Stimulated activated CD8-positive, alpha-beta memory T cell treated with anti-CD3 and anti-CD28 coated beads, Interleukin-7, amount 100 ng/mL, for 48 hours (primary cell): Measurements from ENCODE around the gene TSPO.
A peak's percentile ranks its signal among the peaks of the same experiment; 100 is the strongest.

ENCODE experiments used
- DNase-seq, 2 donors: peaks; one replicate each; pipeline ENCODE4 v3.0.0-alpha.2; 2020; ENCODE audit warnings: low read depth in 1 of 2; ENCODE audit errors: extremely low read depth in 1 of 2

The TSPO gene

DNA sequence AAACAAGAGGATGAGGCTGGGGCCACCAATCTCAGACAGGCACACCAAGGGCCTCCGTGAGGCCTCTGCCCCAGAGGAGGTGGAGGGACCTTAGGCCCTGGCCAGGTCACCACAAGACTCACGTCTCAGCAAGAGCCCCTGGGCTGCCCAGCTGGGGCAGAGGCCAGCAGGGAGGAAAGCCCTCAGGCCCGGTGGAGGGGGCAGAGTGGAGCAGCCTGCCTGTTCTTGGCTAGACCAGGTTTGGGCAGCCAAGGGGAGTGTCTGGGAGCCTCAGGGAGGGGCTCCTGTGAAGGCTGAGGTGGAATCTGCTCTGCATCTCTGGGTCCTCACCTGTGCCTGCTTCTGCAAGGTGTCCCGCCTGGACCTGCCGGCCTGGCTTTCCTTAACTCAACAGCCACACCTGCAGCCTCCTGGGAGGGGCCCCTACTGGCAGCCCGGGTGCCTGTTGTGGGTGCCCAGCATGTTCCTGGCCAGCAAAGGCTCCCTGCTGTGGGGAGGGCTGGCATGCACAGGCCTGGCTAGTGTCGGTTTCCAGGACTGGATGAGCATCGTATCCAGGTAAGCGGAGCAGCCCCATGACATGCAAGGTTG lies 23.7 kb downstream of the TSPO start:
- no peak for DNase-seq

DNA sequence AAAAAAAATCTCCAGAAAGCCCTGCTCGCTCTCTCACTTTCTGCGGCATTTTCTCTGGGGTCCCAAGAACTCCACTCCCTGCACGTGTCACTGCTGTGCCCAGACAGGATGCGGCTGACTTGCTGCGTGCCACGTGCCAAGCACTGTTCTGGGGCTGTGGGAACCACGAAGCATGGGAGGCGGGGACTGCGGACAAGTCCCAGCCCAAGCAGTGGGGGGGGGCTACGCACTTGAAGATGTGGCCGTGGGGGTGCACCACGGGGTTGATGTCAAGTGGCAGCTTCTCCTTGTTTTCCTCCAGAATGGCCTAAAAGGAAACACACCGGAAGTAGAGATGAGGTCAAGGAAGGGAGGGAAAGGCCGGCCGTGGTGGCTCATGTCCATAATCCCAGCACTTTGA lies 24.7 kb downstream of the TSPO start:
- DNase-seq = no peak

DNA sequence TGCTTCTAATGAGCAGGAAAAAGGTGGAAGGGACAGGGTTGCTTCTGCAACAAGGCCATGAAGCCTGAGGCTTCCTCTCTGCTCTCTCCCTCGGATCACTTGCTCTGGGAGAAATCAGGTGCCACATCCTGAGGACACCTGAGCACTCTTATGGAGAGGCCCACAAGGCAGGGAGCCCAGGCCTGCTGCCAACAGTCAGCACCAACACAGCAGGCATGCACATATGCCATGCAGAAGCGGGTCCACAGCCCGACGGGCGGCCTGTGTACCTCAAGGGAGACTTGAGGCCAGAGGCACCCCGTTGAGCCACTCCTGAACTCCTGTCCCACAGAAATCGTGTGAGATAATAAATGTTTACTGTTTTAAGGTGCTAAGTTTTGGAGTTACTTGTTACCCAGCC lies 26.1 kb downstream of the TSPO start:
- DNase-seq = no peak

DNA sequence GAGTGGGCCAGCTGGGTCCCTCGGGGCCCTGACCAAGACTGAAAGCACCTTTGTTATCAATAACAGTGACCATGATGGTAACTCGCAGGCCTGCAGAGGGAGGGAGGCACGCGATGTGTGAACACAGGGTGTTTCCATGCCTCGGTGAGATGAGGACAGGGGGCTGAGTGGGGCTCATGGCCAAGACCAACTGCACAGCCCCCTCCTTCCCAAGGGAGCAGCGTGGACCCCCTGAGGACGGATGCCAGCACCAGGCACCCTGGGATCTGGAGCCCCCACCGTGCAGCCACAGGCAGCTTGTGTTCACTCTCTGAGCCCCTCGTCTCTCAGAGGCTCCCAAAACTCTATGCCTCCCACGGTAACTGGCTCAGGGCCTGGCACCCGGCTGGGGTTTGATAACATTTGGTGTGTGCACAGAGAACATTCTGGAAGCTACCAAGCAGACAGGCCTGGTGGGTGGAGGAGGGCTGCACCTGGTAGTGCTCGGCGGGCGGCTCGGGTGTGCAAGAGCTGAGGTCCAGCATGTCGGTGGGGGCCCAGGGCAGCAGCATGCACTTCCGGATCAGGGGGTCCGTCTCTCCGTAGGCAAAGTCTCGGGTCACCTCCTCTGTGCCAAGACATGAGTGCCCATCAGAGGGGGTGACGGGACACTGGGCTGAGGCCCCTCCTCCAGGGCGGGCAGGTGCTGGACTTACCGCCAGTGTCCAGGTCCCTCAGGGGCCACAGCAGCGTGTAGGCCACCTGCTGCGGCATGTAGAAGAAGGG lies 28.0 kb downstream of the TSPO start:
- no peak for DNase-seq

DNA sequence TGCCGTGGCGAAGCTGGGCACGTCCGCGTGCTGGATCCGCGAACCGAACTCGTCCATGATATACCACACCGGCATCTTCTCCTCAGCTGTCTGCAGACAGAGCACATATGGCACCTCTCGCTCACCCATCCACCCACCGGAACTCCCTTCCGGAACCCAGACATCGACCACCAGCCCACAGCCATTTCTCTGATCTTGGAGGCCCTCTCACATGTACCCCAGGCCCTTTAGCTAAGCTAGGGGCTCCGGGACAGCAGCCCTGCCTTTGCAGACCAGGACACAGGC lies 28.5 kb downstream of the TSPO start:
- DNase-seq = no peak

DNA sequence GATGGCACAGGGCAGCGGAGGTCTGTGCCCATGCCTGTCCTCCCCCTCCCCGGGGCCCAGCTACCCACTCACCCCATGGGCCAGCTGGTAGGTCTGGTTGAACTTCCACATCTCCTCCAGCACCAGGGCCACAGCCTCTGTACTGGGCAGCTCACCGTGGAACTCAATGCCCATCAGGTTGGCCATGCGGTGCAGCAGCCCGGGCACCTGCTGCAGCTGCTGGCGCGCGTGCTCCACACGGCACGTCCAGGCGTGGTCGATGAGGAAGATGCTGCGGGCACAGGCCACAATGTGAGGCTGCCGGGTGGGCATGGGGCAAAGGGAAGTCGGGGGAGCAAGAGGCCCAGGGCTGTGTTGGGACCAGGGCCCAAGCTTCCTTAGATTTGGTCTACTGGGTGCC lies 29.3 kb downstream of the TSPO start:
- DNase-seq = no peak

DNA sequence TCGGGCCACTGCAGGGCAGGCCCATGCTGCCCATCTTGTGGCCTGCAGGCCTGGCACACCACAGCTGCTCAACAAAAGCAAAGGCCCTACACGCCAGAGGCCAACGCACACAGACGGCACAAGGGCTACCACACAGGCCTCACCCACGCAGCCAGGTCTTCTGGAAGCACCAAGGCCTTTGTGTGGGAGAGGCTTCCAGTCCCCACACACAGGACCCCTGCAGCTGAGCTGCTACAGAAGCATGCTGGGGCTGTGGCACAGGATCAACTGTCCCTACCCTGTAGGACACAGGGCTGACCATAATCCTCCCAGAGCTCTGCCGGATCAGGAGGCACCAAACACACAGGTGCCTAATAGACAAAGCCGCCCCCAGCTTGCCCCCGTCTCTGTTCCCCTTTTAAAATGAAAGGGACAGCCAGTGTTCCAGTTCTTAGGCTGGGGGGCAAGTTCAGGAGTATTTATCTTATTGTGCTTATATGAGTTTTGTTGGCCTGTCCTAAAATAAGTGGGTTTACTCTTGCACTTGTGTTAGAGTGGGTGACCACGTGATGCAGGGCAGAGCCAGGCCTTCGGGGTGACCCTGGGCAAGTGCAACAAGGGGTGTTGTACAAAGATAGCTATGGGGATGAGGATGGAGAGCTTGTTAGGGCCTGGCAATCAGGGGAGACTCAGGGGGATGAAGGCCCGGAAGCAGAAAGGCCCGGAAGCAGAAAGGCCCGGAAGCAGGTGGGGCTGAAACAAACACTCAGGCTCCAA lies 30.1 kb downstream of the TSPO start:
- DNase-seq = no peak

DNA sequence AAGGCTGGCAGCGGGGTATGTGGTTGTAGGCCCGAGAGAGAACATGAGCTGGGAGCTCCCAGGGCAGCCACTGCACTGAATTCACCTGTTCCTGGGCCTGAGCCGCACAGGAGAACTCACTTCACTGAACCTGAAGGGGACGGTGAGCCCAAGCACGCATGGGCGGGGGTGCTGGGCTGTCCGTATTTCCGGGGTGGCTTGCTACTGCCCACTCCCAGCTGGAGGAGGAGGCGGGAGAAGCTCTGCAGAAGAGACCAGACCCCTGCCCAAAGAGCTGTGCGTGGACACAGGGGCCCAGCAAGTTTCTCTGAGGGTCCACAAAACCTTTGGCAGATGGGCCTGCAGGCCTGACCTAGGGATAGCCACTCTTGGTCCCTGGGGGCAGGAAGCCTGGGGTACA lies 30.8 kb downstream of the TSPO start:
- DNase-seq = no peak

DNA sequence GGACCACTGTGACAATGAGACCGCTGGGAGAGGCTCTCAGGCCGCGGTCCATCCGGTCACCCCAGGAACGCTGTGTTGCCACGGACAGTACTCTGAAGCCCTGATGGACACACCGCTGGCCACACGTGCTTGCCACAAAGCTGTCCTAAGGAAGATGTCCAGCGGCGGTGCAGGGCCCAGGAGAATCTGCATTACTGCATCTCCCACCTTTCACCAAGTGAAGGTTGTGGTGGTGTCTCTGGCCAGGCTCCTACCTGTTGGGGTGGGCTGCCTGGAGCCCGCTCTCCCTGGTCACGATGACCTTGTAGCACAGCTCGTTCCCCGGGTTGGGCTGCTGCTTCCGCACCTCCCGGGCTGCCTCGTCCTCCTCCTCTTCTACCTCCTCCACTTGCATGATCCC lies 31.4 kb downstream of the TSPO start:
- no peak for DNase-seq

DNA sequence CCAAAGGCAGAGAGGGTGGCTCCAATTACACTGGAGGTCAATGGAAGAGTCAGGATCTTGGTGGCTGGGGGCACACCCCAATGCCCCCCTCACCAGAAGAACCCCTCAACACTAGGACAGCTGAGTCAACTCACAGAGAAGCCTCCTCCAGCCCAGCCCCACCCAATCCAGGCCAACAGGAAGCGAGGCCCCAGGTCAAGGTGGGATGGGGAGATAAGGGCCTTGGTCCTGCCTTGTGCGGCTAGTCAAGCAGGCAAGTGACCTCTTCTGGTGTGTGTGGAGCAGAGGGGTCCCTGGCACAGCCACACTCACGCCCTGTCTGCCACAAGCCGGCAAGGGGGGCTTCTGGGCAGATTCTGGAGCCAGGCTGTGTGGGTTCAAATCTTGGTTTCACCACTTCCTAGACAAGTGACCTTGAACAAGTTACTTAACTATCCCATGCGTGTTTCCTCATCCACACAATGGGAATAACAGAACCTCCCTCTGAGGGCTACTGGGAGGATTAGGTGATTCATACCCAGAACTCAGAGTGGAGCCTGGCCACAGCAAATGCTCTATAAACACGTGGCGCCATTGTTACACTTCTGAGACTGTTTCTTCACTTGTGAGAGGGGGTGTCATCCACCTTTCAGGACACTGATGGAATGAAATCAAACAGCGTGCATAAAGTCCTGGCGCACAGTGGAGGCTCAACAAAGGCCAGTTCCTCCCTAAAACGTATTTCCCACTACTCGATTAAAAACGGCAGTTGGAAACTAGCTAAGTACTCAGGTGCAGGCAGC lies 32.3 kb downstream of the TSPO start:
- DNase-seq = no peak

DNA sequence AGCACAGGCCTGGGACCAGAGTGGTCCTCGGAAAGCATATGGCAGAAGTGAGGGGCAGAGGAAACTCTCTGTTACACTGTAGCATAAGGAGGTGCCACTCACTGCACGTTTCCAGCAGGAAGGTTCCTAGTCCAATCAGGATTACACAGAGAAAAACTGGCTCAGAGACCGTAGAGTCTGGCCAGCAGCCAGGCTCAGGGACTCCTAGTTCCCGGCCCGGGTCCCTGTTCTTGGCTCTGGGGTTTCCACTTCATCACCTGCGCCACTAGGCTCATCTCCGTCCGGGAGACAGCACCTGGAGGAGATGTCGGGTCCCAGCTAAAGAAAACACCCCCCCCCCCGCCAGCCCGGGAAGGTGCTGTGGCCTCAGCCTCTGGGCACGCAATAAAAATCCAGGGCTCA lies 34.5 kb downstream of the TSPO start:
- DNase-seq = no peak

DNA sequence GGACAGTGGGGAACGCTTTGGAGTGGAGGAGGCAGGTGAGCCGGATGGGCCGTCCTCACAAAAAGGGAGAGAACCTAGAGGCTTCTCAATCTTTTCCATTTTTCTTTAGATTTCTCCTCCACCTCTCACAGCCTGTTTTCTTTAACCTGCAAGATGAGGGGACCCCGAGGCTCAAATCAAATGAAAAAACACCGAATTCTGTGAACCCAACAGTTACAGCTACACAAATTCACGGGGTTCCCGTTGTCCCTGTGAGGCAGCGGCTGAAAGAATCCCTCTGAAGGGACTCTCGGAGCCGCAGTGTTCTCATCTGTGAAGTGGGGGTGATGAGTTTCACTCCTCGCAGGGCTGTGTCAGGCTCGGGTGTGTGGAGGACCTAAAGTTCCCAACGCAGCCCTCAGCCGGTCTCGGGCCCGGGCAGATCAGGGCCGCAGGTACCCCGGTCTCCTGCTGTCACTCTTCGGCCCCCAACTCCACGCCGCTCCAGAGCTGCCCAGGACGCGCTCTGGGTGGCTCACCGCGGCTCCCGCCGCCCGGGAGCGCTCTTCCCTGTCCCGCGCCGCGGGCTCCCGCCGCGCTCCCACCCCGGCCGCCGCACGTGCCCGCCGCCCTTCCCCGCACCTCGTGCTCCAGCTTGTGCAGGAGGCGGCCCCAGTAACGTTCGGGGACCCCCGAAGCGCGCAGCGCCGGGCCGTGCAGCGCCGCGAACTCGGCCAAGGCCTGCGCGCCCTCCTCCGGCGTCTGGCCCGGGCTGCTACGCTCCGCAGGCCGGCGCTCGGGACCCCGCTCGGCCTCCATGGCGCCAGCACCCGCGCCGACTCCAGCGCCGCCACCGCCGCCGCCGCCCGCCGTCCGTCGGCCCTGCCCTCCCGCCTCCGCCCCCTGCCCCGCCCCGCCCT lies 35.2 kb downstream of the TSPO start, which contains the start of gene TTLL12:
Gene TTLL12, minus strand, starts transcription at position 863 of the 899 bp plus-strand sequence. Its CDS starts 65 bp downstream, at position 798.
- peak; percentile 23 to 33 for DNase-seq

DNA sequence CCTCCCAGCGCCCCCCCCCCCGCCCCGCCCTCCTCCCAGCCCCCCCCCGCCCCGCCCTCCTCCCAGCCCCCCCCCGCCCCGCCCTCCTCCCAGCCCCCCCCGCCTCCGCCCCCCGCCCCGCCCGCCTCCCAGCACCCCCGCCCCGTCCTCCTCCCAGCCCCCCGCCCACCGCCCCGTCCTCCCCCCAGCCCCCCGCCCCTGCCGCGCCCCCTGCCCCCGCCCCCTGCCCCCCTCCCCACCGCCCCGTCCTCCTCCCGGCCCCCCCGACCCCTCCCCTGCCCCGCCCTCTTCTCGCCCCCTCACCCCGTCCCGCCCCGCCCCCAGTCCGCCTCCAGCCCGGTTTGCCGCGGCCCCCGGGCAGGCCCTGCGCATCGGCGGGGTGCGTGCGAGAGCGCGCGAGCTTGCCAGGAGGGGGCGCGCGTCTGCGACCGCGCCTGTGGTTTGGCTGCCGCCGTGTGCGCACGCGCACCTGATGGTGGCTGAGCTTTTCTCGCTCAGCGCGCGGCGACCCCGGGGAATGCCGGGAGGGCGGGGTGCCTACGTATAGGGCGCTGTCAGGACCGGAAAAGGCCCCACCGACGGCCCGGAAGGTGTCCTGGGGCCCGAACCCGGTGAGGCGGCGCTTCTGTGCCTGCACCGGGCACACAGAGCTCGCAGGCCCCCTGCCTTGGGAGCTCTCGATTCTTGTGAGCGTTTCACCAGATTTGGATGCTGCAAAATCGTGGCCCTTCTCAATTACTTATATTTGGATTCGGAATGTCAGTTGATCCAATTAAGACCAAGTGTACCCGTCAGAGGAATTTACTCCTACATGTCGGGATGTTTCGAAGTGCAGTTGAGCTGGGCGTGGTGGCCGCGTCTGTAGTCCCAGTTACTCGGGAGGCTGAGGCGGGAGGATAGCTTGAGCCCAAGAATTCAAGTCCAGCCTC lies 36.1 kb downstream of the TSPO start:
- peak; percentile 94 to 95 for DNase-seq

DNA sequence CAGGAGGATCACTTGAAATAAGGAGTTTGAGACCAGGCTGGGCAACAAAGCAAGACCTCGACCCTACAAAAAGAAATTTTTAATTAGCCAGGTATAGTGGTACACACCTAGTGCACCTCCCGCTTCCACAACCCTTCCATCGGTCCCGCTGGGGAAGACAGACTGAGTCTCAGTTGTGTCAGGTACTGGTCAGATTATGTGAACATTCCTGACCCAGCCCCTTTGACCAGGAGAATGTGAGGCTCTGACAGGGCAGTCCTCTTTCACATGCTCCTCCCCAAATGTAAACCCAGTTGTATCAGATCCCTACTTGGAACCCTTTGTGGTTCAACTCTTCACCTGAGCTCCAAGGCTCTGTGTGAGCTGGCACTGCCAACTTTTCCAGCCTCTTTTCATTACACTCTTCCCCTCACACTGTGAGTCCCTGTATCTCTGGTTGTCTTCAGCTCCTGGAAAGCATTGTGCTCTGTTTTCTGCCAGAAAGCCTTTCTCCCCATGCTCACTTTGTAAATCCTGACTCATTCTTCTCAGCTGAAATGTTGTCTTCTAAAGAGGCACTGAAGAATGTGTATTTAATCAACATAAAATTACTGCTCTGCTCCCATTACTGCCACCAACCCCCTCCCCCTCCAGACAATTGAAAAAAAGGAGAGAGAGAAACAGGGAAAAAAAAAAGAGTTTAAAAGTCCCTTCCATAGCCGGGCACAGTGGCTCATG lies 37.6 kb downstream of the TSPO start:
- no peak for DNase-seq

DNA sequence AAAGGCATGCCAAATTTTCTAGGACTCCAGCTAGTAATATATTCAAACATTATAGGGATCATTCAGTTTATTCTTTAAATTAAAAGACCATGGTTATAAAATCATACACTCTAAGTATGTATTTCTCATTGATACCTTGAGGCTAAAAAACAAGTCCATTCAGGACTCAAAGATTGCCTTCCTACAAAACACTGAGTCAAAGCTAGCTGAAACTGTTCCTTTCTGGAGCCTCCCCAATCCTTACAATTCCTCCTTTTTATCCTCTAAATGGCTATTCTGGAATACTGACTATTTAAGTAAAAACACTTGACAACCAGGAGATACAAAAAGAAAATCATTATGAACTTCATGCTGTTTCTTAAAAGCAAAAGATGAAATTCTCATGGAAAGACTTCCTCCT lies 40.5 kb downstream of the TSPO start:
- DNase-seq = no peak

DNA sequence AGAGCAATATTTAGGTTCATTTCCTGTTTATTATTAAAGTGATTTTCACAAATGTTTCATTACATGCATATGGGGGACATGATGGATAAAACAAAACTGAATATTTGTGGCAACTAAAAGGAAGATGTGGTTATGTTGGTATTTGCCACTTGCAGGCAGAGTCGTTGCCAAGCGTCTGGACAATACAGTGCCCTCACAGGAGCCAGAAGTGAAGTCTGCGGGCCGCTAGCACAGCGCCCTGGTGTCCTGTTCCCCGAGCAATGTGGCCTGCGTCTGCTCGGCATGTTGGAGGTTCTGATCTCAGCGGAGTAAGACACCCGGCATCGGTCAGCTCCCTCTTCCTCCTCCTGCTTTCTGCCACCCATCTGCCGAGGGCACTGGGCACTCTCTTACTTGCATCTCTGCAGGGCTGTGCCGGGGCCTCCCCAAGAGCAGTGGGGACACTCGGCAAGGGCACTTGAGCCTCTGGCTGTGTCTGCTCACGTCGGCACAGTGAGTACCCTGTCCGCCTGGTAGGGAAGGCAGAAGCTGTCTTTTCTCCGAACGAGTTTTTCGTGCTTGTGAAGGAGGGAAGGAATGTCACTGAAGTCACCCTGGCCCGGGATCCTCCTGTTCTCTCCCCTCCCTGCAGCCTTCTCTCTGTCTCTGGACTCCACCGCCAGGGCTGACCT lies 46.0 kb downstream of the TSPO start:
- DNase-seq = no peak

DNA sequence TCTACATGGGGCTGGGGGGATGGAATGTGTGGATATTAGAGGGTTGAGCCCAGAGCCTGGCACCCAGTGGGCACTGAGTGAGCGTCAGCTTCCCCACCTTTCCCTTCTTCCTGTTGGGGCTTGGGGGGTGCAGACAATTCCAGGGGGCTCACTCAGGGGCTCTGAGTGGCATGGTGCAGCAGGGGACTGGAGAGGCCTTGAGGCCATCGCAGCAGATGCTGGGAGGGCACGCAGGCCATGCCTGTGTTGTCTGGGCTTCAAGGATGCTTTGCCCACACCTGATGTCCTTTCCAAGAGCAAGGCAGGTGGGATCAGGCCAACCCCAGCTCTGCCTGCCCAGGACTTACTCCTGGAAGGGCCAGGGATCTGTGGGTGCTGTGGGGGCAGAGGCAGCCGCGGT lies 46.8 kb downstream of the TSPO start:
- no peak for DNase-seq

DNA sequence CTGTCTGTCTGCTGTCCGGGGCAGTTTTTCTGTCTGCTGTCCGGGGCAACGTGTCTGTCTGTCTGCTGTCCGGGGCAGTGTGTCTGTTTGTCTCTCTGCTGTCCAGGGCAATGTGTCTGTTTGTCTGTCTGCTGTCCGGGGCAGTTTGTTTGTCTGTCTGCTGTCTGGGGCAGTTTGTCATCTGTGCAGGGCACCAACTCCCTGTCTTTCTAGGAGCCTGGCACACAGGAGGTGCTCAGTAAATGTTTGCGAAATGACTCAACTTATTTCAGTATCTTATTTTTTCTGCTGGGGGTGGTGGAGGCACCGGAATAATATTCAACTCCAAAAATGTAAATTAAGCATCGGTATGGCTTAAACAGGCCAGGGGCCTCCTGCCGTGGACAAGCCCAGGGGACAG lies 47.6 kb downstream of the TSPO start:
- DNase-seq = no peak
